GM21526 (cell line): ENCODE data around the gene ADAMTS7.
"Not testable (repeated sequence)": the region's sequence is repeated elsewhere in the genome, so short reads cannot be mapped to it uniquely, and the experiment has no call there.

Experiments used
- ATAC-seq: cut with Tn5 transposase; IDR thresholded peaks from one replicate; pipeline ENCODE4 v1.9.1; 2021; ENCODE audit warnings: moderate library complexity; ENCODE audit not compliant: unreplicated experiment, low FRiP score

Gene ADAMTS7

DNA sequence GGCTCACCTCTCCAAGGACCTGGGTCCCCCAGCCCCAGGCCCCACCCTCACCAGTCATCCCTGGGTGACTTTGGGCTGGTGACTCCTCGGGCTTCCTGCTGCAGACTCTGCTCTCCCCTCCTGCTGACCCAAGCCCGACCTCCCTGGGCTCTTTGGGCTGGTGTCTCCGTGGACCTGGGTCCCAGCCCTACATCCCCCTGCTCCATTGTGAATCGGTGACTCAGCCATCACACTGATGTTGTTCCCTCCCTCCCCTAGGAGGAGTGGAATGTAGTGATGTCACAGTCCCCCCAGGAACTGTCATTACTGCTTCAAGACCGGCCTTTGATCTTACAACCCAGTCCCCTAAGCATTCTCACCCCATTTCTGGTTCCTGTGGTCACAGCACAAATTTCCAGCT, 83.7 kb downstream of the ADAMTS7 start:
- no peak for ATAC-seq

DNA sequence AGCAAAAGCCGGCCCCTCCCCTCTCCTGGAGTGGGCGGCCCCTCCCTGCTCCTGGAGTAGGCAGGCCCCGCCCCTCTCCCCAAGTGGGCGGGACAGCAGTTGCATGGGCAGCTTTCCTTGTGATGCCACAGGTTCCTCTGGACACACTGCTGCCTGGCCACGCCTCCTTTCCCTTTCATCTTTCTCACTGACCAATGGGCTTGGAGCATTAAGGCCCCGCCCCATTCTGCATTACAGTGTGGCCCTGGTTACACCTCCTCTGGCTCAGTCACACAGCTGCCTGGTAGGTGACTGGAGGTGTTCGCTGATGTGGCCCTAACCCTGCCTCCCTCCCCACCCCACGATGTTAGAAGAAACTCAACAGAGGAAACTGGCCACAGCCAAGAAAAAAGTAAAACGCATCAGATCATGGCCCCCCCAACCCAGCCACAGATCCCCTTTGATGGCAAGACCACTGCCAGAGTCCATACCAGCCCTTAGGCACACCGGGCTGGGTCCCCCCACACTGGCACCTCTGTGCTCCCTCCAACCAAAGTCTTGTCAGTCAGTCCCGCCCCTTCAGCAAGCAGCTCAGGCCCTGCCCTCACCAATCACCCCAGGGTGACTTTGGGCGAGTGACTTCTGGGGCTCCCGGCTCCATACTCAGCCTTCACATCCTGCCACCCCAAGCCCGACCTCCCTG, 84.3 kb downstream of the ADAMTS7 start:
- no peak for ATAC-seq

DNA sequence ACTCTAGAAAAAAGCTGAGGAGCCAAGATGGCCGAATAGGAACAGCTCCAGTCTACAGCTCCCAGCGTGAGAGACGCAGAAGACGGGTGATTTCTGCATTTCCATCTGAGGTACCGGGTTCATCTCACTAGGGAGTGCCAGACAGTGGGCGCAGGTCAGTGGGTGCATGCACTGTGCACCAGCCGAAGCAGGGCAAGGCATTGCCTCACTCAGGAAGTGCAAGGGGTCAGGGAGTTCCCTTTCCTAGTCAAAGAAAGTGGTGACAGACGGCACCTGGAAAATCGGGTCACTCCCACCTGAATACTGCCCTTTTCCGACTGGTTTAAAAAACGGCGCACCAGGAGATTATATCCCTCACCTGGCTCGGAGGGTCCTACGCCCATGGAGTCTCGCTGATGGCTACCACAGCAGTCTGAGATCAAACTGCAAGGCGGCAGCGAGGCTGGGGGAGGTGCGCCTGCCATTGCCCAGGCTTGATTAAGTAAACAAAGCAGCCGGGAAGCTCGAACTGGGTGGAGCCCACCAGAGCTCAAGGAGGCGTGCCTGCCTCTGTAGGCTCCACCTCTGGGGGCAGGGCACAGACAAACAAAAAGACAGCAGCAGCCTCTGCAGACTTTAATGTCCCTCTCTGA, 91.3 kb downstream of the ADAMTS7 start:
- ATAC-seq, result not testable (repeated sequence)

DNA sequence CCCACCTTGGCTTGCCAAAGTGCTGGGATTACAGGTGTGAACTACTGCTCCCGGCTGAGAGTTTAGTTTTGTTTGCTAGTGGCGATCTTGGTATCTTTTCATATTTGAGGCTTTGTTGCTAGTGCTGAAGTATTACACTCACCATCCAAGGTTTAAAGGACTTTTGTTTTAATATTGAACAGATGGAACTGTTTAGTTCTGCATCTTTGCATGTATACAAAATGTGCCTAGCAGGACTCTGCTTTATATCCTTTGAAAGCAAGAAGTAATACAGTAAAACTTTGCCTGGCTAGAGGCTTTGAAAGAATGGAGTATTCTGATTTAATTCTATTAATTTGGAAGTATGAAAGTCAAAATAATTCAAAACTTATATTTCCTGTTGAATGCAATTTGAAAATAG, 92.4 kb downstream of the ADAMTS7 start:
- ATAC-seq, result no peak

DNA sequence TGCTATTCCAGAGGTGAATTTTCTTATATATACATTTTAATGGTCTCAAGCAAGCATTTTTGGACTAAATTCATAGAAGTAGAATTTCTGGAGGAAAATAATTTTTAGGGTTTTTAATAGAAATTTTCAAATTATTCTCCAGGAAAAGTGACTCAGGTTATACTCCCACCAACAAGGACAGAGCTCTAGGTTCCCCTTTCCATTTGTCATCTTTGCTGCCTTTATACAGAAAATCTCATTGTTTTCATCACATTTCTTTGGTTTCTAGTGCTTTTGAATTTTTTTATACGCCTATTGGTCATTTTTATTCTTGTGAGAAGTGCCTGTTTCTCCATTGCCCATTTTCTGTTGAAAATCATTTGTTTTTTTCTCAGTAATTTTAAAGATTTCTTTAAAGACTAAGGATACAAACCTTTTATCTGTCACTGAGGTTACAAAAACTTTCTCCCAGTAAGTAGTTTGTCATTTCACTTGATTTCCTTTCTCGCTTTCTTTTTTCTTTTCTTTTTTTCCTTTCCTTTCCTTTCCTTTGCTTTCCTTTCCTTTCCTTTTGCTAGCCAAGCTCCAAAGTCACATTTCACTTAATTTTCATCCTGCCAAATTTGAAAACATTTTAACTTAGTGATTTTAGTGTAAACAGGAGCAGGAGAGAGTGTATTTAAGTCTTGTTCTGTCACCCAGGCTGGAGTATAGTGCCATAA, 93.2 kb downstream of the ADAMTS7 start:
- ATAC-seq, result no peak

DNA sequence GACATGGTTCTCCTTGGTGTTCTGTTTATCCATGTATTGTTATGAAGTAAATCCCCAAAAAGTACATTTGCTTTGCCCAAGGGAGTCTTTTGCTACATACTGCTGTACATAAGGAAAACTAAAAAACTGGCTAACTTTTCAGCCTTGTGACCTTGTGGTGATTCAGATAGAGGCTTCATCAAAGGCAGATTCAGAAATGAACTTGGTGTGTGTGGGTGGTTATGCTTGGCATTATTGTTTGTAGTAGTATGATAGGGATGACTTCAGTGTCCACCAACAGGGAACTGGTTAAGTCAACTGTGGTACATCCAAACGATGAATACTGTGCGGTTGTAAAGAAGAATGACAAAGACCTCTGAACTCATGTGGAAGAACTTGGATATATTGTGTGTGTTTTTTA, 94.6 kb downstream of the ADAMTS7 start:
- ATAC-seq, result no peak

DNA sequence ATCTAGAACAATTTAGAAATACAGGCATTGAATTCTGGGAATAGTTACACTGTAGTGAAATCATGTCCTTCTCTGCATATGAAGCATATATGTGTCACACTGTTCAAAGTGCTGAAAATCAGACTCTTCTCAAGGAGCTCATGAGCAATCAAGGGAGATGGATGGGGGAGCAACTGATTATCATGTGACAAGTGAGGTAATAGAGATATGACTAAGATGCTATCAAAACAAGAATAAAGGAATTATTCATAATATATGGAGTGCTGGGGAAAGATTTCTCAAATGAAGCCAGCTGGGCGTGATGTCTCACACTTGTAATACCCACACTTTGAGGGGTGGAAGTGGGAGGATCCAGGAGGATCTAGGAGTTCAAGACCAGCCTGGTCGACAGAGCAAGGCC, 95.3 kb downstream of the ADAMTS7 start:
- ATAC-seq, result no peak

DNA sequence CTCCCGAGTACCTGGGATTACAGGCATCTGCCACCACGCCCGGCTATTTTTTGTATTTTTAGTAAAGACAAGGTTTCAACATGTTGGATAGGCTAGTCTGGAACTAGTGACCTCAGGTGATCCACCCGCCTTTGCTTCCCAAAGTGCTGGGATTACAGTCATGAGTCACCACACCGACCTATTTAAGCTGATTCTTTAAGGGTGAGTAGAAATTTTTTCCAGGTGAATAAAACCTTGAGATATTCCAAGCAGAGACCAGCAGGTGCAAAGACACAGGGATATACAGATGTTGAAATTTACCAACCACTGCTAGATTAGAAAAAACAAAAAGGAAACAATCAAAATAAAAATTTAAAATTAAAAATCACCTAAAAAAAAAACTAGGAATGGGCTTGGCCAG, 95.8 kb downstream of the ADAMTS7 start:
- ATAC-seq, result no peak

DNA sequence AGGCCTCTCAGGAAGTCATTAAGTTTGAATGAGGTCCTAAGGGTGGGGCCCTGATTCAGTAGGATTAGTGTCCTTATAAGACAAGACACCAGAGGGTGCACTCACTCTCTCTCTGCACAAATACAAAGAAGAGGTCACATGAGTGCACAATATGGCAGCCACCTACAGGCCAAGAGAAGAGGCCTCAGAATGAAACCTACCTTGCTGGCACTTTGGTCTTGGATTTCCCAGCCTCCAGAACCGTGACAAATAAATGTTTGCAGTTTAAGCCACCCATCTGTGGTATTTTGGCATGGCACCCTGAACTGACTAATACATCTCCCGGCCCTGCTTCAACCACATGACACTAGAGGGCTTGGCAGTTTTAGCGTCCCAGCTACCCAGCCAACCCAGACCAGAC, 96.4 kb downstream of the ADAMTS7 start:
- ATAC-seq, result no peak

DNA sequence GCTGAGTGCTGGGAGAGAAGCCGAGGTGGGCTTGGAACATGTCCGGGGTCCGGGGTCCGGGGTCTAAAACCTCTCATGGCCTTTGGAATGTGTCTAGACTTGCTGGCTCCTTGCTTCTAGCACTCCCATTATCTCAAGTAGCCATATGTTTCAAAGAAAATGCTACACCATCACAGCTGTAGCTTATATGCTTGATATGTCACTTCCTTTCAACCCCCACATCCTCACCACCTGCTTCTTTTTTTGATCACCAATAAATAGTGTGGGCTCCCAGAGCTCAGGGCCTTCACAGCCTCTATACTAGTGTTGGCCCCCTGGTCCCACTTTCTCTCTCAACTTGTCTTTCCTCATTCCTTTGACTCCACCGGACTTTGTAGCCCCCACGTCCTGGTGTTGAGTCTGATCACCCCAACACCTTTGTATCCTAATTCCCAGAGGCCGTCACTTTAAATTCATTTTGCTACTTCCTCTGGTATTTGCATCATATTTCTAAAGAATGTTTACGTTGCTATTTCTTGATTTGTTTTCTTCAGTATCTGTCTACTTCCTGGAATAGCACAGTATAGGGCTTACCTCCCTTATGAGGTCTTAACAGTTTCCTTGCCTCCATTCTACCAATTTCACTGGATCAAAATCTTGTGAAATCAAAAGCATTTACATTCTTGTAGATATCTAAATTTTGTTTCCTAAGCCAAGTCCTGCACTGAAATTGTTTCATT, 98.3 kb downstream of the ADAMTS7 start:
- no peak for ATAC-seq

DNA sequence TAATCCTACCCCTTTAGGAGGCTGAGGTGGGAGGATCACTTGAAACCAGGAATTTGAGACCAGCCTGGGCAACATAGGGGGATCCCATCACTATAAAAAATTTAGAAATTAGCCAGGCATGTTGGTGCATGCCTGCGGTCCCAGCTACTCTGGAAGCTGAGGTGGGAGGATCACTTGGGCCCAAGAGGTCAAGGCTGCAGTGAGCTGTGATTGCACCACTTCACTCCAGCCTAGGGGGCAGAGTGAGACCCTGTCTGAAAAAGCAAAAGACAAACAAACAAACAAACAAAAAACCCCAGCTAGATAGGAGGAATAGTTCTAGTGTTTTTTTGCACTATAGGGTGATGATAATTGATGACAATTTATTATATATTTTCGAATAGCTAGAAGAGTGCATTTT, 99.6 kb downstream of the ADAMTS7 start:
- no peak for ATAC-seq

DNA sequence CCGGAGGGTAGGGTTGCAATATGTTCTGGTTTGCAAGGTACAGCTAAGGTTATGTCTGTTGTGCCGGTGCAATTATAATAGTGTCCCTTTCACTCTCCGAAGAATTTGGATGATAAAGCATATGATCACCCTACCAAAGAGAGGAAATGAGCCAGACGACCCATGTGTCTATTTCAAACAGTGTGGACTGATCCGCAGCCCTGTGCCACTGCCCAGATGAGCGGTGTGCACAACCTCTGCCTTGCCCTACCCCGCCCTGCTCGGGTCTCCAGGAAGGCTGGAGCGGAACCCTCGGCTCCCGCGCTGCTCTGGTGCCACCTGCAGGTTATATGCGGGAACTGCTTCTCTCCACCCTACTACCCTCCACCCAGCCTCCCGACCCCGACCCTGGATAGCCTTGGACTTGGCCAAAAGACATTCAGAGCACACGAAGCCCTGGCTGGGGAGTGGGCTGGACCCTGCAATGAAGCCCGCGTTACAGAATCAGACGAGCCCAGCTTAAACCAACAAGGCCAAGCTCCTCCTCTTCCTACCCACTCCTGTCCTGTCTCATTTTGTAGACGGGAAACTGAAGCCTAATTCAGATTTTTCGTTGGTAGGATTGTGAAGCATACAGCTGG, 101.9 kb downstream of the ADAMTS7 start:
- no peak for ATAC-seq
